Measurements from ENCODE around the gene WWTR1. TPM values are rescaled to one million over a fixed set of nuclear protein-coding genes. Genes with fewer than 3 reads are reported as not detected.

Gene WWTR1
- polyA plus RNA-seq, 1 experiment, result 164 TPM

DNA sequence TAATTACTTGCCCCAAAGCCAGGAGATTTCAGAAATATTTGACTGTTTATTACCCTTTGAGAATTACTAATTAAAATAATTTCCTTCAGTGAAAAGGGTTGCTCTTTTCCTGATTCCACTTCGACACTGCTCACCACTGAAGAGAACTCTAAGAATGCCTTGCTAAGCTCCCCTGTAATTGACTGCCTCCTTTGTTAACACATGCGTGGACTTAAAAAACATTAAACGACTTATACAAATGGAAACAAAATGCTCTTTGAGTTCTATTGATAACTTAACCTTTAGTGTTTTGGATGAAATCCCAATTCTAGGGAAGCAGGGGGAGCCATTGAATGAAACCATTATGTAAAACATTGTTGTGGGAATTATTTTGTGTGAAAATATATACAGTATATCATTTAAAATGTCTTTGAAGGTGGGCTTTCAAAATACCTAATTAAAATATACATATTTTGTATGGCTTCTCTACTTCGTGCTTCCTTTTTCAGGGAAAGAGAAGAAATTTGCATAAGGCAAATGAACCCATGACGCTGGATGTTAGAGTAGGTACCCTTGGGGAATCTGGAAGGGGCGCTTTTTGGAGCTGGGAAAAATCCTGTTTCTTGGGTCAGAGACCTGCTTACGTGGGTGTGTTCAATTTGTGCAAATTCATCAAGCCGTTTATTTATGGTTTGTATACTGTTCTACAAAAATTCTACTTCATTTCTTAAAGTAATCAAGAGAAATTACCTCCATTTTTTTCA is 64.2 kb downstream of the WWTR1 start:
- ChIA-PET CTCF (interaction anchor here (1.0 kb wide), 1 partner anchor 63 kb away, joined by 3 read pairs; no protein-coding TSS in a partner anchor), POLR2A (no interaction called here)
- DNase-seq (ENCODE audit: low read depth, low spot score), result no peak
- no peak overlapping the region for H3K27ac ChIP-seq (ENCODE audit: low read depth, low read length)
- no peaks in the 10 kb centered on the region for H3K9me3 ChIP-seq (ENCODE audit: control insufficient read depth, insufficient read depth, low read length)
- H3K27me3 ChIP-seq (ENCODE audit: control insufficient read depth, insufficient read depth, low read length), result no peaks in the 10 kb centered on the region
- TF ChIP-seq CTCF (IDR thresholded peaks at IDR 0.05; ENCODE audit: low read depth, low read length), result no peak
- no peak overlapping the region for H3K4me3 ChIP-seq (ENCODE audit: low read depth, low read length)

DNA sequence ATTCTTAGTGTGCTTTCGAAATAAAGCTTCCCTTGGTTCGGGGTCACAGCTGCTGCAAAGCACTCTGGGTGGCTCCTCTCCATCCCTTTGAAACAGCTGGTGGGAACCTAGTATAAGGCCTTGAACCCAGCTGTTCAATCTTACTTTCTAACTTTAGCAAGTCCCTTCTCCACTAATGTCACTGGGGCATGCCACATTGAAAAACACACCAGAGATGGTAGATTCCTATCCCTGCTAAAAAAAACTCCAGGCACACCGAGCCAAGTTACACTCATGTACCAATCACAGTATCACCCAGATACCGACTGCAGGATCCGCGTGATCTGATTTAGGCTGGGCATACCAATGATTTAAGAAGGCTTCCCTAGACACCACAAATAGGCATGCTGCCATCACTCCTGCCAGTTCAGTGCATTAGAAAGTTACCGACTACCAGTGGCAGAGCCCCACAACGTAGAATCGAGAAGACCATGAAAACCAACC is 65.0 kb downstream of the WWTR1 start:
- Histone ChIP-seq H3K27ac (ENCODE audit: low read depth, low read length) (no peak overlapping the region), H3K9me3 (ENCODE audit: control insufficient read depth, insufficient read depth, low read length) (no peaks in the 10 kb centered on the region), H3K27me3 (ENCODE audit: control insufficient read depth, insufficient read depth, low read length) (no peaks in the 10 kb centered on the region), H3K4me3 (ENCODE audit: low read depth, low read length) (no peak overlapping the region)
- CTCF ChIA-PET, result interaction anchor here (1.0 kb wide), 1 partner anchor 62 kb away, joined by 3 read pairs; no protein-coding TSS in a partner anchor
- DNase-seq (ENCODE audit: low read depth, low spot score), result no peak
- no peak for TF ChIP-seq CTCF (IDR thresholded peaks at IDR 0.05; ENCODE audit: low read depth, low read length)
- POLR2A ChIA-PET, result no interaction called here

DNA sequence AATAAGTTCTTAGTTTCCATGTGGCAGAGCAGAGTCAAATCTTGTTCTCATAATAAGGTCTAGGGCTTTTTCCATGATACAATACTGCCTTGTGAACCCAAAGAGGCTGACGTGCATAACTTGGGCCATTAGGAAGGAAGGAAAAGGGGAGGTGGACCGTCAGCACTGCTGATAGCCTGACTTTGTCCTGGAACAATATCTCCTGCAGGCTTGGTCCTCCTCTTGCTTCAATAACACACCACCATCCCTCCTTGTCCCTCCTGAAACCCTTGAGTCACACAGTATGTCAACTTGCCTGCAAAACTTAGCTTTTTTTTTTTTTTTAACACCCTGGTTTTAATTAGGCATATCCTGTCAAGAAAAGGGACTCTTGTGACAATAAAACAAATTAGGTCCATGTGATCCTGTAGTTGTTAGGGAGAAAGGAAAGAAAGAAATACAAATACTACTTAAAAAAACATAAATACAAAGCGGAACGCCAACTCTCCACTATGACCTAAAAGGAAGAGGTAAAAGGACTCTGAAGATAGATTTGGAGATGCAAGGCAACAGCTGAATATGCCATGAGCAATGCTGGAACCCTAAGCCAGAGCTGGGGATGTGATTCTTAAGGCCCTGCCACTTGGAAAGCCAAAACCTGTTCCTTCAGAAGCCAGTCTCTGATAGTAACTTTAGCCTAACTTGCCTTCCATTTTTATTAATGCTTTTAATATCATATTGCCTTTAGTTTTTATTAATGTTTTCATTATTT is 67.0 kb downstream of the WWTR1 start:
- CTCF ChIA-PET, result no interaction called here
- no peak for TF ChIP-seq CTCF (IDR thresholded peaks at IDR 0.05; ENCODE audit: low read depth, low read length)
- no peaks in the 10 kb centered on the region for H3K27me3 ChIP-seq (ENCODE audit: control insufficient read depth, insufficient read depth, low read length)
- no peak overlapping the region for H3K4me3 ChIP-seq (ENCODE audit: low read depth, low read length)
- H3K9me3 ChIP-seq (ENCODE audit: control insufficient read depth, insufficient read depth, low read length), result no peaks in the 10 kb centered on the region
- DNase-seq (ENCODE audit: low read depth, low spot score), result no peak
- POLR2A ChIA-PET, result no interaction called here
- no peak overlapping the region for H3K27ac ChIP-seq (ENCODE audit: low read depth, low read length)

DNA sequence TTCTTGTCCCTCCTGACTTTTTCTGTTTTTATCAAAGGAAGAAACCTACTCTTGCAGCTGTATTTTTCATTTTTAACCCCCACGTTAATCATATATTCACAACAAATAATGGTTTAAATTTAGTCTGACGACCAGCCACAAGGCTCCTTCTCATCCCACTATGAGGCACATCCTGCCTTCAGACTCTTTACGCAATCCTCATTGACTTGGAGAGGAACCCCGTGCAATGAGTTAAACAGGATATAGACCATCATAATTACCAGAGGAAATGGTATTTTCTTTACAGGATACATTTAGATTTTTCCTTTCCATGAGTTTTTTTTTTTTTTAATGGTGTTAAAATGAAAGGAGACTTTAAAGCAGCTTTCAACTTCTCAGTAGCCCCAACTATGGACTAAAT is 68.5 kb downstream of the WWTR1 start:
- Histone ChIP-seq H3K27me3 (ENCODE audit: control insufficient read depth, insufficient read depth, low read length) (no peaks in the 10 kb centered on the region), H3K9me3 (ENCODE audit: control insufficient read depth, insufficient read depth, low read length) (no peaks in the 10 kb centered on the region), H3K27ac (ENCODE audit: low read depth, low read length) (no peak overlapping the region), H3K4me3 (ENCODE audit: low read depth, low read length) (no peak overlapping the region)
- TF ChIP-seq CTCF (IDR thresholded peaks at IDR 0.05; ENCODE audit: low read depth, low read length), result no peak
- no peak for DNase-seq (ENCODE audit: low read depth, low spot score)
- ChIA-PET CTCF (interaction anchor here (0.7 to 1.9 kb wide), 2 partner anchors 21 to 64 kb away, joined by 3 to 5 read pairs; no protein-coding TSS in a partner anchor), POLR2A (interaction anchor here (0.6 to 1.7 kb wide), 4 partner anchors 9 to 634 kb away, joined by 3 to 4 read pairs (median 3); no protein-coding TSS in a partner anchor)
